HG03066 (cell line): Measurements from ENCODE around the gene JARID2.
A peak's percentile ranks its signal among the peaks of the same experiment; 100 is the strongest.

Source experiments
- ATAC-seq: cut with Tn5 transposase; IDR thresholded peaks from one replicate; pipeline ENCODE4 v1.9.1; 2021; ENCODE audit warnings: low read depth; ENCODE audit not compliant: unreplicated experiment

The JARID2 gene

GRCh38 chr6:15327271-15327670 lies 81.4 kb downstream of the JARID2 start:
- no peak for ATAC-seq

GRCh38 chr6:15329197-15329671 lies 83.4 kb downstream of the JARID2 start:
- no peak for ATAC-seq

GRCh38 chr6:15330174-15330944 lies 84.5 kb downstream of the JARID2 start:
- no peak for ATAC-seq

GRCh38 chr6:15331143-15331542 lies 85.3 kb downstream of the JARID2 start:
- ATAC-seq, result no peak

- ATAC-seq, result no peak
Observed at GRCh38 chr6:15331629-15332251, 85.9 kb downstream of the JARID2 start.

- ATAC-seq, result no peak
Observed at GRCh38 chr6:15332446-15332845, 86.6 kb downstream of the JARID2 start.

- ATAC-seq, result no peak
Observed at GRCh38 chr6:15335385-15335784, 89.5 kb downstream of the JARID2 start.

GRCh38 chr6:15335916-15336315 lies 90.0 kb downstream of the JARID2 start:
- no peak for ATAC-seq

- ATAC-seq, result no peak
Observed at GRCh38 chr6:15336900-15337560, 91.2 kb downstream of the JARID2 start.

- ATAC-seq, result no peak
Observed at GRCh38 chr6:15337582-15337981, 91.7 kb downstream of the JARID2 start.

GRCh38 chr6:15338476-15338875 lies 92.6 kb downstream of the JARID2 start:
- ATAC-seq, result no peak

- no peak for ATAC-seq
Observed at GRCh38 chr6:15339081-15339480, 93.2 kb downstream of the JARID2 start.

GRCh38 chr6:15340105-15340601 lies 94.3 kb downstream of the JARID2 start:
- ATAC-seq, result no peak

GRCh38 chr6:15340775-15341174 lies 94.9 kb downstream of the JARID2 start:
- peak; percentile 61 for ATAC-seq

GRCh38 chr6:15341311-15342001 lies 95.6 kb downstream of the JARID2 start:
- ATAC-seq, result no peak

- ATAC-seq, result no peak
Observed at GRCh38 chr6:15342114-15342513, 96.2 kb downstream of the JARID2 start.

- ATAC-seq, result no peak
Observed at GRCh38 chr6:15343490-15344191, 97.8 kb downstream of the JARID2 start.

- ATAC-seq, result no peak
Observed at GRCh38 chr6:15344192-15344519, 98.3 kb downstream of the JARID2 start.

- no peak for ATAC-seq
Observed at GRCh38 chr6:15344831-15345230, 99.0 kb downstream of the JARID2 start.

GRCh38 chr6:15346315-15346714 lies 100.4 kb downstream of the JARID2 start:
- ATAC-seq, result no peak
